Skeletal muscle cell (primary cell): ENCODE data around the gene ST14.
"Not testable (repeated sequence)": the region's sequence is repeated elsewhere in the genome, so short reads cannot be mapped to it uniquely, and the experiment has no call there.

Experiments
- DNase-seq: peaks from one replicate; pipeline ENCODE4 v3.0.0-alpha.2; 2010; ENCODE audit warnings: low read depth
- H3K4me3 ChIP-seq: 2 replicates; pipeline ENCODE4 v1.5.1; 2011; ENCODE audit warnings: low read depth, mild to moderate bottlenecking, control low read depth, low read length, moderate library complexity

Gene ST14

GRCh38 chr11:130180896-130181294 is 21.3 kb downstream of the ST14 start:
- no peak overlapping the region for H3K4me3 ChIP-seq
- DNase-seq: no peak

DNA sequence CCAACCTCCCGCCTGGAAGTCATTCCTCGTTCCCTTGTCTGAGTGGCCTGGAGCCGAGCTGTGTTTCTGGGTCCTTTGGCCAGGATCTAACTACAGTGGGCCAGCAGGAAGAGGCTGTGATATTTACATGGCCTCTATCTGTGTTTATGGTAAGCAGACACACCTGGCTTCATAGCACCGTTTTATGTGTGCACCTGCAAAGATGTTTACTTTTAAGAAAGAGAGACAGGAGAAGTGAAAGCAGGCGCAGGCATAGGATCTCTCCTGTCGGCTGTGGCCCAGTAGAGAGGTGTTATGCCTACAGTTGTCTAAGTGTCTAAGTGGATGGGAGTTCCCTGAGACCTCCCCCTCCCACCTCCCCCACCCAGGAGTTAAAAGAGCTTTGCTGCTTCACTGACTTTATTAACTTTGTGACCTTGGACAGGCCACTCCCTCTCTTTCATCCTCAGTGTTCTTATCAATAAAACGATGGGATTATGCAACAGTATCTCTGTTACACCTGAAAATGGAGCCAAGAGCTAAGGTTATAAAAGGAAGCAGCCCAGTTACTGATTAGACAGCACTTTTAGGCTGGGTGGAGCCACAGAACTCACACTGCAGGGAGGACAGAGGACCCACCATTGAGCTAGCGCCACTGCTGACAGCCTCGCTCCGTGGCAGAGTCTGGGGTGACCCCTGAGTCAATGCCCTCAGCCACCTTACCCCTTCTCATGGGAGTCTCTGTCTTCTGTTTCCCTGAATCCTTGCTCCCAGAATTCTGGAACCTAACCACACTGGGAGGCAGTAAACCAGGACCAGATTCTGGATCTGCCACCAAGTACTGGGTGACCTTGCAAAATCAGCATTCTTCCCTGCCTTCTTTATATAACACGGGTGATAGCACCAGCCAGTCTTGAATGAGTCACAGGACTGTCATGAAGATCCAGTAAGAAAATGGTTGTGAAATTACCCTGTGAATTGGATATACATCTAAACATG is 22.0 kb downstream of the ST14 start:
- no peak overlapping the region for H3K4me3 ChIP-seq
- peak; percentile 31 for DNase-seq

- no peak overlapping the region for H3K4me3 ChIP-seq
- DNase-seq: no peak
Observed at GRCh38 chr11:130183878-130184610, 24.5 kb downstream of the ST14 start.

GRCh38 chr11:130187096-130187495 is 27.5 kb downstream of the ST14 start:
- H3K4me3 ChIP-seq: no peak overlapping the region
- no peak for DNase-seq

- DNase-seq: no peak
- no peak overlapping the region for H3K4me3 ChIP-seq
Observed at GRCh38 chr11:130188047-130188446, 28.5 kb downstream of the ST14 start.

GRCh38 chr11:130188585-130189347 is 29.2 kb downstream of the ST14 start:
- H3K4me3 ChIP-seq: no peak overlapping the region
- no peak for DNase-seq

GRCh38 chr11:130189492-130190210 is 30.1 kb downstream of the ST14 start:
- no peak for DNase-seq
- H3K4me3 ChIP-seq: no peak overlapping the region

GRCh38 chr11:130190371-130190881 is 30.8 kb downstream of the ST14 start:
- H3K4me3 ChIP-seq: no peak overlapping the region
- no peak for DNase-seq

DNA sequence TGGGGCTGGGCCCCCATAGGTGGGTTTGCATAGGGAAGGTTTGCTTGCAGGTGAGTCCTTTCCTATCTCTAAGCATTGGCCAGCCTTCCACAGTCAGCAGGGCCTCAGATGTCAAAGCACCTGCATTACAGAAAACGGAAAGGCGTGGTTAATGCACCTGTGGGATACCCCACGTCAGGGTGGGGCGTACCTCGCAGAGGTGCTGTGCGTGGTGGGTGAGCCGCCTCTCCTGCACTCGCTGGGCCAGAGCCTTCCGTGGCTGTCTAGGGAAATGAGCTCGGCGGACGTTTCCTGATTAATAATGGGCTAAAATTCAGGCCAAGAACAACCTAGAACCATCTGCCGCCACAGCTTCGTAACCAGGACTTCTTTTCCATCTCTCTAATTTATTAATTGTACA is 32.3 kb downstream of the ST14 start:
- H3K4me3 ChIP-seq: no peak overlapping the region
- no peak for DNase-seq

- no peak overlapping the region for H3K4me3 ChIP-seq
- DNase-seq: no peak
Observed at GRCh38 chr11:130192845-130193267, 33.3 kb downstream of the ST14 start.

- not testable (repeated sequence) for DNase-seq, H3K4me3 ChIP-seq
Observed at GRCh38 chr11:130193551-130193950, 34.0 kb downstream of the ST14 start.

DNA sequence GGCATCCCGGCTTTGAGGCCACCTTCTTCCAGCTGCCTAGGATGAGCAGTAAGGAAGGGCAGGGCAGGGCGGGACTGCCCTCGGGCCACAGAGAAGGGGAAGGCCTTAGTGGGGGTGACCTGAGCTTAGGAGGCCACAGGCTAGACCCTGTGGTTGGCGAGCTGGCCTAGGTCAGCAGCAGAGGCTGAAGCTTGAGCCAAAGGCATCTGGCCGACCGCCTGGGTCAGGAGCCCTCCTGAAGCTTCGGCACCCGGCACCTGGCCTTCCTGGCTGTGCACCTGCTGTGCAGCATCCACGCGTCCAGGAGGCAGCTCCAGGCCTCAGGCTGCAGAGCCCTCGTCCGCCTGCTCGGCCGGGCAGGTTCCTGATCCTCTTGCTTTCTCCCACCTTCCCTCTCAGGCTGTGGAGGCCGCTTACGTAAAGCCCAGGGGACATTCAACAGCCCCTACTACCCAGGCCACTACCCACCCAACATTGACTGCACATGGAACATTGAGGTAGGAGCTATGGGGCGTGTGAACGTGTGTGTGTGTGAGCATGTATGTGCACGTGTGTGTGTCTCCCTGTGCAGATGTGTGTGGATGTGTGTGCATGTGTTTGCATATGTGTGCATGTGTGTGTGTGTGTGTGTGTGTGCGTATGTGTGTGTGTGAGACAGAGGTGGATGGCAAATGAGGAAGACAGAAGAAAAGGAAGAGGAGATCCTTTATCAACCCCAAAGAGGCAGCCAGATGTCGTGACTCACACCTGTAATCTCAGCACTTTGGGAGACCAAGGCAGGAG is 34.9 kb downstream of the ST14 start:
- H3K4me3 ChIP-seq: no peak overlapping the region
- no peak for DNase-seq

- no peak overlapping the region for H3K4me3 ChIP-seq
- no peak for DNase-seq
Observed at GRCh38 chr11:130197386-130198035, 37.9 kb downstream of the ST14 start.

DNA sequence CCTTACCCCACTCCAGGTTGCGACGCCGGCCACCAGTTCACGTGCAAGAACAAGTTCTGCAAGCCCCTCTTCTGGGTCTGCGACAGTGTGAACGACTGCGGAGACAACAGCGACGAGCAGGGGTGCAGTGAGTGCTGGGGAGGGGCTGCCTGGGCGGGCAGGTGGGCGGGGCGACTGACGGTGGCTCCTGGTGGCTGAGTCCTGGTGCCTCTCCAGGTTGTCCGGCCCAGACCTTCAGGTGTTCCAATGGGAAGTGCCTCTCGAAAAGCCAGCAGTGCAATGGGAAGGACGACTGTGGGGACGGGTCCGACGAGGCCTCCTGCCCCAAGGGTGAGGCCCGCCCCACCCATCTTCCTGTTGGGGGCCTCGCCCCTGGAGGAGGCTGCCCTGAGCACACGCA is 38.7 kb downstream of the ST14 start:
- no peak for DNase-seq
- H3K4me3 ChIP-seq: no peak overlapping the region

DNA sequence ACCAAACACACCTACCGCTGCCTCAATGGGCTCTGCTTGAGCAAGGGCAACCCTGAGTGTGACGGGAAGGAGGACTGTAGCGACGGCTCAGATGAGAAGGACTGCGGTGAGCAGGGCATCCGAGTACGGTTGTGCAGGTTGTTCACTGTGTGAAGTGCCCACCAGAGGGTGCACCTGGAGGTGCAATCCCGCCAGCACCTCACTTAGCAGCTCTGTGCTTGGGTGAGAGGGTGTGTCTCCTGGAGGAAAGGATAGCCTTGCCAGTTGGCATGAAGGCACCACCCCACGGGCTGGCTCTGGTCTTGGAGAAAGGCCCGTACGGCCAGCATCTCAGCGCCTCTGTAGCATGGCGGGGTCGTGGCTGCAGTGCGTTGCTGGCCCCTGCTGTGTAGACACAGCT is 39.4 kb downstream of the ST14 start:
- H3K4me3 ChIP-seq: no peak overlapping the region
- no peak for DNase-seq

DNA sequence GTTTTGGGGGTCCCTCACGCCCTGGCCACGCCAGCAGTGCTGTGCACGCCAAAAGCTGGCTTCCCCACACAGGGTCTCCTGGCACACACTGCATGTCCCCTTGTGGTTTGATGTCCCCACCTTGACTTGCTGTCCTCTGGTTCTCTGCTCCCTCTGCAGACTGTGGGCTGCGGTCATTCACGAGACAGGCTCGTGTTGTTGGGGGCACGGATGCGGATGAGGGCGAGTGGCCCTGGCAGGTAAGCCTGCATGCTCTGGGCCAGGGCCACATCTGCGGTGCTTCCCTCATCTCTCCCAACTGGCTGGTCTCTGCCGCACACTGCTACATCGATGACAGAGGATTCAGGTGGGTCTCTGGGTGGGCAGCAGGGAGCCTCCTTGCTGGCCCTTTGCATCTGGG is 40.2 kb downstream of the ST14 start:
- H3K4me3 ChIP-seq: no peak overlapping the region
- DNase-seq: no peak

- H3K4me3 ChIP-seq: no peak overlapping the region
- no peak for DNase-seq
Observed at GRCh38 chr11:130201026-130201425, 41.4 kb downstream of the ST14 start.
